HUES64 (cell line): ENCODE measurements around the gene URB1.

Source experiments
- H3K27ac ChIP-seq: 2 replicates; pipeline ENCODE4 v1.7.0; 2013; ENCODE audit warnings: low read depth, low read length, inconsistent platforms
- H3K27me3 ChIP-seq: 2 replicates; pipeline ENCODE4 v1.6.1; 2013; ENCODE audit warnings: mild to moderate bottlenecking, low read length; ENCODE audit not compliant: insufficient read depth
- H3K36me3 ChIP-seq: 2 replicates; pipeline ENCODE4 v1.6.1; 2013; ENCODE audit warnings: mild to moderate bottlenecking, low read length; ENCODE audit not compliant: insufficient read depth
- H3K4me1 ChIP-seq: 2 replicates; pipeline ENCODE4 v1.6.1; 2013; ENCODE audit warnings: mild to moderate bottlenecking, low read length, moderate library complexity; ENCODE audit not compliant: insufficient read depth
- H3K4me3 ChIP-seq: 2 replicates; pipeline ENCODE4 v1.5.1; 2013; ENCODE audit warnings: mild to moderate bottlenecking, low read length, moderate library complexity
- H3K9ac ChIP-seq: 2 replicates; pipeline ENCODE4 v1.6.1; 2013; ENCODE audit warnings: mild to moderate bottlenecking, low read depth, low read length
- H3K9me3 ChIP-seq: 2 replicates; pipeline ENCODE4 v1.6.1; 2013; ENCODE audit warnings: low read depth, low read length; ENCODE audit not compliant: insufficient read depth
- WGBS: fragments of 150-250, 120-280 bp; methylation state at CpG from one replicate; pipeline ENCODE4 v1.1.7; 2013; ENCODE audit warnings: missing lambda C conversion rate; 5-methylcytosine and 5-hydroxymethylcytosine counted together

The URB1 gene

GRCh38 chr21:32386195-32386870, 6.5 kb downstream of the URB1 start:
- Histone ChIP-seq H3K27ac (no peak overlapping the region), H3K9me3 (no peaks in the 10 kb centered on the region), H3K4me3 (no peak overlapping the region), H3K27me3 (no peaks in the 10 kb centered on the region), H3K36me3 (peaks cover 44% of the 10 kb centered on the region), H3K4me1 (no peaks in the 10 kb centered on the region; the same call in none of the 2 replicates), H3K9ac (no peak overlapping the region)
- 91% methylated on average over 6 of the region's 6 CpGs for WGBS

- Histone ChIP-seq H3K27me3 (no peaks in the 10 kb centered on the region), H3K27ac (no peak overlapping the region), H3K9me3 (no peaks in the 10 kb centered on the region), H3K9ac (no peak overlapping the region), H3K4me1 (no peaks in the 10 kb centered on the region; the same call in none of the 2 replicates), H3K36me3 (peaks cover 64% of the 10 kb centered on the region), H3K4me3 (no peak overlapping the region)
- 94% methylated on average over 6 of the region's 6 CpGs for WGBS
Measured at GRCh38 chr21:32383812-32384211, 9.0 kb downstream of the URB1 start.

DNA sequence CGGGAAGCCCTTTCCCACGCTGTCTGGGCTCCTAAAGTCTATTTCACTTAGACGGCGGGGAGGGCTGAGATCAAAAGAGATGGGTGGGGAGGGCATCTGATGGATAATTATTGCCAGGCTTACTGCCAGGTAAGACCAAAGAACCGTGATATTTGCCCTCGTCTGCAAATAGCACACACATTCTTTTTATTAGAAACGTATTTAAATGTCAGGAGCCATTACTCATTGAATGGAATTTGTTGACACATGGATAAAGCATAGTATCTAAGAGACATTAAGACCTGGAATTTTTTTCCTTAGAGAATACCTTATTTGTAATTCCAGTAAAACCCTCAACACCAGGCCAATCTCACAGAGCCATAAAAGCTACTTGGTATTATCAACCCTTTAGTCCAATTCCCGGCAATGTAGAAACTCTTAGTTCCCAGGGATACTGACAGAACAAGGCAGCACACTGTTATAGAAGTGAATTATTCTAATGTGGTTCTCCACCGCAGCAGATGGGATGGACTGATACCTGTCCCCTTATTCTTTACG, 10.6 kb downstream of the URB1 start:
- H3K27ac ChIP-seq = no peak overlapping the region
- 98% methylated on average over 10 of the region's 10 CpGs for WGBS

DNA sequence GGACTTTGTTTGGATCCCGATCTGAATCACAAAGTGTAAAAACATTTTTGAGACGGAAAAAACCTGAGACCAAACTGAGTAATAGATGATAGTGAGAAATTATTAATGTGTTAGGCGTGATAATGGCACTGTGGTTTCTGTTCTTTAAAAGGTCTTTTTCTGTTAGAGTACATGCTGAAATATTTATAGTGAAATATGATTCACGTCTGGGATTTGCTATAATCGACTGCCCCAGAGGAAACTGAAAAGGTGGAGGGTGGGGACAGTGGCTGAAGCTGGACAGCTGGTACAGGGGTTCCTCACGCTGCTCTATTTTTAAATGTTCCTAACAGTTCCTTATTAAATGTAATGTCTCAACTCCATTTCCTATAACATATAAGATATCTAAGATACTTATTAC, 11.2 kb downstream of the URB1 start:
- Histone ChIP-seq H3K27me3 (no peaks in the 10 kb centered on the region), H3K4me1 (no peaks in the 10 kb centered on the region), H3K27ac (no peak overlapping the region), H3K9ac (no peak overlapping the region), H3K36me3 (peaks cover 87% of the 10 kb centered on the region), H3K4me3 (no peak overlapping the region), H3K9me3 (no peaks in the 10 kb centered on the region)
- WGBS = 93% methylated on average over 5 of the region's 6 CpGs

More for the DNA sequence above, 10.6 kb downstream of the URB1 start:
- H3K9me3 ChIP-seq = no peaks in the 10 kb centered on the region
- H3K4me3 ChIP-seq = no peak overlapping the region
- H3K4me1 ChIP-seq = no peaks in the 10 kb centered on the region
- peaks cover 81% of the 10 kb centered on the region for H3K36me3 ChIP-seq
- no peak overlapping the region for H3K9ac ChIP-seq
- H3K27me3 ChIP-seq = no peaks in the 10 kb centered on the region

- WGBS = 84% methylated on average over 4 of the region's 4 CpGs
- H3K27me3 ChIP-seq = no peaks in the 10 kb centered on the region
- no peak overlapping the region for H3K9ac ChIP-seq
- H3K36me3 ChIP-seq = peaks cover 93% of the 10 kb centered on the region
- H3K9me3 ChIP-seq = no peaks in the 10 kb centered on the region
- H3K4me3 ChIP-seq = no peak overlapping the region
- H3K27ac ChIP-seq = no peak overlapping the region
- no peaks in the 10 kb centered on the region for H3K4me1 ChIP-seq
Measured at GRCh38 chr21:32380940-32381339, 11.9 kb downstream of the URB1 start.

DNA sequence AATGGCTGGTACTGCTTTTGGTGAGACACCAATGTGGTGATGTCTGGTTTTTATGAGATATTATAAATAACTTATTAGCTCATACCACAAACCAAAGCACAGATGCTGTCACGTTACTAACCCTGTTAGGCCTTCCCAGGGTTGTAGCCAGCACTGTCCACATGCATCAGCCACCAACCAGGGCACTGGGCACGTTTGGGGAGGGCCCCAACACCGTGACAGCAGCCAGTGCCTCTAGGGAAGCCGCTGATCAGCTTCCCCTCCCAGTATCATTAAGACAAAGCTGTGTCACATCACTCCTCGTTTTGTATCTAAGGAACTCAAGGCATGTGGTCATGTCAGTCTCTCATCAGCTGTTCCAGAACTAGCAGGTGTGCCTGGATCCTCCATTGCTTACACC, 13.9 kb downstream of the URB1 start:
- H3K4me3 ChIP-seq = no peak overlapping the region
- peaks cover 98% of the 10 kb centered on the region for H3K36me3 ChIP-seq
- WGBS = 95% methylated on average over 5 of the region's 5 CpGs
- no peak overlapping the region for H3K27ac ChIP-seq
- no peaks in the 10 kb centered on the region for H3K4me1 ChIP-seq
- H3K27me3 ChIP-seq = no peaks in the 10 kb centered on the region
- H3K9me3 ChIP-seq = no peaks in the 10 kb centered on the region
- H3K9ac ChIP-seq = no peak overlapping the region

DNA sequence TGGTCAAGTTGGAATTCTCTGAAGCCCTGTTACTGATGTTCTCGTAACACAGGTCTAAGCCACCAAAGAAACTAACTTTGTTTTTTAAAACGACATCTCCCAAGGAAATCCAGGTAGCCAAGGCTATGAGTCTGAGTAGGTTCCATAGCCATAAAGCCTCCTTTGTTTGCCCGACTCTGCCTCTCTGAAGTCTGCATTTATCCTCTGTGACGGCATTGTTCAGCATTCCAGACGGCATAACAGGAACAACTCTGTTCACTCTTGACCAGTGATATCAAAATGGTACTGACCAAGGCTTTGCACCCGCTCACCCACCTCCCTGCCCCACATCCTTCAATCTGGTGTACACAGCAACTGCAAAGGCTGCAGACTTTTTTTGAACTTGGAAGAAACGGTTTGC, 14.8 kb downstream of the URB1 start:
- H3K27ac ChIP-seq = no peak overlapping the region
- H3K27me3 ChIP-seq = no peaks in the 10 kb centered on the region
- no peaks in the 10 kb centered on the region for H3K4me1 ChIP-seq
- no peak overlapping the region for H3K9ac ChIP-seq
- no peaks in the 10 kb centered on the region for H3K9me3 ChIP-seq
- no peak overlapping the region for H3K4me3 ChIP-seq
- H3K36me3 ChIP-seq = peaks cover 98% of the 10 kb centered on the region
- WGBS = 85% methylated on average over 7 of the region's 7 CpGs

DNA sequence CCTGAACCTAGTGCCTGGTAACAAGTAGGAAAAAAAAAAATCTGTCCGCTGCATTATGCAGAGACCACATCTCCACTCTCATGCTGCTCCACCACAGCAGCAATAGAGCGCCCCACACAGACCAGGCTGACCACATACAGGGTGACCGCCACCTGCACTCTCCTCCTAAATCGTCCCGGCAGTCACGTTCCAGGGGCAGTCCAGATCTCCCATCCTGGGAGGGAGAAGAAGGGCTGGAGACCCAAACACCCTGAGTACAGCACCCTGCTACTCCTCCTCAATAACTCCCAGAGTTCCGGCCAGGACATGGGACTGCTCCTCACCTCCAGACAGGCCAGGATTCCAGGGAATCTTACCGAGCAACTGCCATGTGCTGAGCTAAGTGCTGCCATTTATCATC, 15.3 kb downstream of the URB1 start:
- H3K9ac ChIP-seq = no peak overlapping the region
- no peaks in the 10 kb centered on the region for H3K4me1 ChIP-seq
- H3K27ac ChIP-seq = no peak overlapping the region
- no peaks in the 10 kb centered on the region for H3K27me3 ChIP-seq
- 92% methylated on average over 8 of the region's 8 CpGs for WGBS
- H3K36me3 ChIP-seq = peaks cover 98% of the 10 kb centered on the region
- H3K9me3 ChIP-seq = no peaks in the 10 kb centered on the region
- no peak overlapping the region for H3K4me3 ChIP-seq

- no peaks in the 10 kb centered on the region for H3K4me1 ChIP-seq
- no peaks in the 10 kb centered on the region for H3K9me3 ChIP-seq
- H3K27ac ChIP-seq = no peak overlapping the region
- no peak overlapping the region for H3K9ac ChIP-seq
- H3K4me3 ChIP-seq = no peak overlapping the region
- peaks cover 98% of the 10 kb centered on the region for H3K36me3 ChIP-seq
- WGBS = 96% methylated on average over 3 of the region's 3 CpGs
- H3K27me3 ChIP-seq = no peaks in the 10 kb centered on the region
Measured at GRCh38 chr21:32372755-32373154, 20.1 kb downstream of the URB1 start.

DNA sequence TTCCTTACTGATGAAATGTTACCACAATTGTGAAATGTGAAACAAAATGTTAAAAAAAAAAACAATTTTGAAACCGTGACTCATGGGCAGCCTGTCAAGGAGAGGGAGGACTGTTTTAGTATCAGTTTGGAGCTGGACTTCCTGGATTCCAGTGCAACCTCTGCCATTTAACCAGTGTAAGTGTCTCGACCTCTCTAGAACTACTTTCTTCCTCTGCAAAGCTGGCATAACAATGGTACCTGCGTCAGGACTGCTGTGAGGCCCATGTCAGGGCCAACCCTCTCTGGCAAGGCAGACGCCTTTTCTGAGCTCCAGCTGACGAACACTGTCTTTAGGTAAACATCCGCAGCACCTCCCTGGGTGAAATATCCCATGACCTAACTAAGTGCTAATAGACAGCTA, 20.9 kb downstream of the URB1 start:
- WGBS = 89% methylated on average over 6 of the region's 6 CpGs
- Histone ChIP-seq H3K27me3 (no peaks in the 10 kb centered on the region), H3K36me3 (peaks cover 98% of the 10 kb centered on the region), H3K9me3 (no peaks in the 10 kb centered on the region), H3K4me3 (no peak overlapping the region), H3K9ac (no peak overlapping the region), H3K27ac (no peak overlapping the region), H3K4me1 (no peaks in the 10 kb centered on the region)

DNA sequence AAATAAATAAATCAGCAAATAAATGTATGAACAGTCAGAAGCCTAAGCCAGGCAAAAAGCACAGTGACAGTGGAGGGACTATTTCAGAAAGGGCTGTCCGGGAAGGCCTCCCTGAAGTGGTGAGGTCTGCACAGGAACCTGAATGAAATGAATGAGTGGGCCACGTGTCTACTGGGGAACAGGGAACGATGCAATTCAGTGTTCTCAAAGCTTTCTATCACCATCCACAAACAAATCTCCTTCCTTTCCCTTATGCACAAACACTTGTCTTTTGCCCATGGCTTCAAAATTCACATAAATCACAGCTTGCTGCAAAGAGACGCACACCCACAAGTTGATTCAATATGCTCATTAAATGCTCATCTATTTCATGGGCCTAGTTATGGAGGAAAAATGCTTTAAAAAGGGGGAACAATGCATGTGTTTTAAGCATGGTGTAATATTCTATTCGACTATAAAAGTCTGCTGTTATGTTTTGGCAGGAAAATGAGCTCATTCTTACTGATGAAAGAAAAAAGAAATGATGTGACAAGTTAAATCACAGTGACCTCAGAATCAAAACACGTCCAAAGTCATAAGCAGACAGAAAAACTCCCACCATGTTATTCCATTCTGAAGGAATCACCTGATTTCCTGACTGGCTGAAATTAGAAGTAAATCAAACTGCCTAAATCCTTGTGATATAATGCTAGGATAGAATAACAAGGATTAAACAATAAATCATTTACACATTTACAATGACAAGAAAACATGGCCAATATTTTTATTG, 21.6 kb downstream of the URB1 start:
- H3K4me3 ChIP-seq = no peak overlapping the region
- no peaks in the 10 kb centered on the region for H3K4me1 ChIP-seq
- WGBS = 85% methylated on average over 6 of the region's 6 CpGs
- peaks cover 98% of the 10 kb centered on the region for H3K36me3 ChIP-seq
- H3K27me3 ChIP-seq = no peaks in the 10 kb centered on the region
- H3K9me3 ChIP-seq = no peaks in the 10 kb centered on the region
- no peak overlapping the region for H3K9ac ChIP-seq
- no peak overlapping the region for H3K27ac ChIP-seq
